Measurements from ENCODE around the gene SLC6A9. TPM values are rescaled to one million over a fixed set of nuclear protein-coding genes. Genes with fewer than 3 reads are reported as not detected.

Gene SLC6A9
- total and polyA plus RNA-seq, 2 of the 8 experiments (the other 6 are each of a cell fraction or from before 2014, with no cell fraction given) = 20.2 to 24.2 TPM

DNA sequence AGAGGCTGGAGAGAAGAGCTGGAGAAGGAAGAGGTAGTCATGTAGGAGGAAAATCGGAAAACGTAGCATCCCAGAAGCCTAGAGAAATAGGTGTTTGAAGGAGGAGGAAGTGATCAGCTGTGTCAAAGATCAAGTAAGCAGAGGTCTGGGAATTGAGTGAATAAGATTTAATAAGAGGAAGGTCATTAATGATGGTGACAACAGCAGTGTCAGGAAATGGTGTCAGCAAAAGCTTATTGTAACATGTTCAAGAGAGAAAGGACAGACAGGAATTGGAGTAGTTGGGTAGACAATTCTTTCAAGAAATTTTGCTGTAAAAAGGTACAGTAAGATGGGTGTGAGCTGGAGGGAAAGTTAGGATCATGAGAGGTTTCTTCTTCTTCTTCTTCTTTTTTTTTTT lies 41.6 kb upstream of the SLC6A9 start:
- no peak for FAIRE-seq
- H3K9me3 ChIP-seq (ENCODE audit: insufficient read depth in 2 of 2, low read depth in 1 of 2, low read length in 1 of 2) = no peaks in the 10 kb centered on the region
- no peak overlapping the region for H2BK20ac ChIP-seq (ENCODE audit: low read length)
- no peaks in the 10 kb centered on the region for H3K79me2 ChIP-seq (ENCODE audit: control insufficient read depth in 1 of 2, insufficient read depth in 2 of 2, low read length in 2 of 2)
- H2BK12ac ChIP-seq (ENCODE audit: low read depth, low read length) = no peak overlapping the region
- H4K8ac ChIP-seq (ENCODE audit: extremely low read depth, insufficient read depth, low read length) = no peak overlapping the region
- H2AK5ac ChIP-seq (ENCODE audit: low read depth, low read length) = no peak overlapping the region
- no peak overlapping the region for H3K56ac ChIP-seq (replicated peaks; ENCODE audit: insufficient read length, low read depth, low read length)
- no peak overlapping the region for H4K91ac ChIP-seq (replicated peaks; ENCODE audit: insufficient read length, low read length)
- H4K5ac ChIP-seq (ENCODE audit: insufficient read length, low read depth, low read length) = no peak overlapping the region
- no peaks in the 10 kb centered on the region for H3K36me3 ChIP-seq (ENCODE audit: control insufficient read depth in 2 of 4, insufficient read depth in 4 of 4, low read length in 3 of 4)
- 89% methylated on average over 2 of the region's 2 CpGs; no CpG with 5 or more reads in 1 of the 2 experiments for WGBS, 2 experiments (ENCODE audit: extremely low coverage in 1 of 2, insufficient coverage in 1 of 2, insufficient read length in 1 of 2, insufficient replicate concordance in 2 of 2, low coverage in 1 of 2, low lambda C conversion rate in 2 of 2, missing lambda C conversion rate in 1 of 2)
- no peak overlapping the region for H3K4me2 ChIP-seq (ENCODE audit: insufficient read depth in 1 of 2, low read depth in 2 of 2, low read length in 2 of 2)
- no peak overlapping the region for H3K18ac ChIP-seq (ENCODE audit: extremely low read depth, low read length)
- no peak overlapping the region for H3K27ac ChIP-seq (ENCODE audit: low read depth, low read length)
- POLR2A ChIA-PET (ENCODE audit: partially characterized antibody) = no interaction called here
- H3K4ac ChIP-seq (replicated peaks; ENCODE audit: insufficient read length, low read depth, low read length) = no peak overlapping the region
- no peaks in the 10 kb centered on the region; the same call in 1 of the 2 replicates for H3K23me2 ChIP-seq (ENCODE audit: low read depth, low read length)
- no peak overlapping the region for H3K9ac ChIP-seq (replicated peaks in 1 of 4; ENCODE audit: extremely low read depth in 1 of 4, low read depth in 3 of 4, low read length in 3 of 4)
- no peak overlapping the region for H3K4me3 ChIP-seq (ENCODE audit: extremely low read depth in 1 of 4, insufficient read depth in 2 of 4, low read depth in 3 of 4, low read length in 4 of 4)
- no peak overlapping the region for H2BK15ac ChIP-seq (ENCODE audit: low read length)
- H4K20me1 ChIP-seq (replicated peaks in 1 of 2; ENCODE audit: control insufficient read depth in 1 of 2, insufficient read depth in 2 of 2, low read length in 2 of 2) = no peaks in the 10 kb centered on the region
- no peaks in the 10 kb centered on the region for H3K79me1 ChIP-seq (ENCODE audit: low read depth, low read length)
- no peak overlapping the region for H2BK120ac ChIP-seq (replicated peaks; ENCODE audit: low read depth, low read length)
- no peak for DNase-seq (ENCODE audit: low read depth in 1 of 2, low spot score in 2 of 2)
- no peak overlapping the region for H2AFZ ChIP-seq (ENCODE audit: low read length)
- H2BK5ac ChIP-seq (ENCODE audit: low read depth, low read length) = no peak overlapping the region
- H3K14ac ChIP-seq (ENCODE audit: insufficient read length) = no peak overlapping the region
- CTCF ChIA-PET (ENCODE audit: partially characterized antibody) = interaction anchor here (0.7 to 3.0 kb wide), 3 partner anchors 25 to 279 kb away, joined by 3 to 9 read pairs (median 3); no protein-coding TSS in a partner anchor
- H3K23ac ChIP-seq (ENCODE audit: insufficient read length) = no peak overlapping the region
- H3K27me3 ChIP-seq (replicated peaks in 1 of 4; ENCODE audit: control insufficient read depth in 3 of 4, extremely low read depth in 1 of 4, insufficient read depth in 3 of 4, low read length in 3 of 4) = peaks cover 0 to 4% (median 1%) of the 10 kb centered on the region in 4 experiments; a peak in 1 of 7 replicates
- peaks cover 3 to 7% (median 4%) of the 10 kb centered on the region in 4 experiments; a peak in 5 of 7 replicates for H3K4me1 ChIP-seq (replicated peaks in 1 of 4; ENCODE audit: control insufficient read depth in 3 of 4, insufficient read depth in 4 of 4, low read length in 3 of 4)
- TF ChIP-seq ATF2 (IDR thresholded peaks at IDR 0.05; ENCODE audit: low read length) = no peak
- TF ChIP-seq EP300 (IDR thresholded peaks at IDR 0.05; ENCODE audit: borderline replicate concordance in 1 of 2, low read depth in 2 of 2, low read length in 2 of 2) = no peak
- TF ChIP-seq TAF1 (IDR thresholded peaks at IDR 0.05; ENCODE audit: low read depth, low read length) = no peak
- TF ChIP-seq ATF3 (IDR thresholded peaks at IDR 0.05; ENCODE audit: insufficient read depth, low read depth, low read length) = no peak
- TF ChIP-seq JUND (IDR thresholded peaks at IDR 0.05; ENCODE audit: low read length) = no peak
- no peak for TF ChIP-seq CHD1 (IDR thresholded peaks at IDR 0.05; ENCODE audit: low read depth, low read length)
- TF ChIP-seq, protein P1, sequence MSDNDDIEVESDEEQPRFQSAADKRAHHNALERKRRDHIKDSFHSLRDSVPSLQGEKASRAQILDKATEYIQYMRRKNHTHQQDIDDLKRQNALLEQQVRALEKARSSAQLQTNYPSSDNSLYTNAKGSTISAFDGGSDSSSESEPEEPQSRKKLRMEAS (IDR thresholded peaks at IDR 0.05) = no peak
- no peak for TF ChIP-seq CBX5 (IDR thresholded peaks at IDR 0.05; ENCODE audit: low read depth, low read length)
- no peak for TF ChIP-seq BRCA1 (IDR thresholded peaks at IDR 0.05; ENCODE audit: low read depth, low read length)
- no peak for TF ChIP-seq JUN (IDR thresholded peaks at IDR 0.05; ENCODE audit: low read depth, low read length)
- no peak for TF ChIP-seq NRF1 (IDR thresholded peaks at IDR 0.05; ENCODE audit: low read depth, low read length)
- TF ChIP-seq TBP (IDR thresholded peaks at IDR 0.05; ENCODE audit: low read depth, low read length) = no peak

Measured in H1 (cell line).